HG03442 (cell line): Measurements from ENCODE around the gene ELMOD1.
"Not testable (repeated sequence)": the region's sequence is repeated elsewhere in the genome, so short reads cannot be mapped to it uniquely, and the experiment has no call there.

ENCODE experiments used
- ATAC-seq: cut with Tn5 transposase; IDR thresholded peaks from one replicate; pipeline ENCODE4 v1.9.1; 2021; ENCODE audit warnings: mild to moderate bottlenecking, moderate library complexity; ENCODE audit not compliant: unreplicated experiment

ELMOD1 gene

GRCh38 chr11:107590460-107591377 is at the start of gene ELMOD1:
Gene ELMOD1 (plus strand): TSS chr11:107591147. CDS start chr11:107618190, 27,043 bp downstream.
- ATAC-seq, result peak; percentile 53

DNA sequence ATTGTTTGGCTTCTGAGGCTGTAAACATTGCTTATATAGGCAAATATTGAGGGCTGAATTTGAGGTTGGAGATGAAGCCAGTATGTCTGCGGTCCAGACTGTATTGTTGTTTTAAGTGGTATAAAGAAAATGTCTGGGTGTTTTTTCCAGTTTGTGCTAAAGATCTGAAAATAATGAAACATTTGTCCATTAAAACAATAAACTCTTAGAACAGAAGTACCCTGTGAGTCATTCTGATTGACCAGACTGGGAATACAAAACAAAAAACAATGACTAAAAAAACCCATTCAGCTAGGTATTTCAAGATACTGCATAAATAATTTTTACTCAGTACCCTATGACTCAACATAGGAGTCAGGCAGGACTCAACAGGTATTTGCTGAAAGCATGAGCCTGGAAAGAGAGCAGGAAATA is 45.8 kb upstream of the ELMOD1 start:
- ATAC-seq, result peak; percentile 59

DNA sequence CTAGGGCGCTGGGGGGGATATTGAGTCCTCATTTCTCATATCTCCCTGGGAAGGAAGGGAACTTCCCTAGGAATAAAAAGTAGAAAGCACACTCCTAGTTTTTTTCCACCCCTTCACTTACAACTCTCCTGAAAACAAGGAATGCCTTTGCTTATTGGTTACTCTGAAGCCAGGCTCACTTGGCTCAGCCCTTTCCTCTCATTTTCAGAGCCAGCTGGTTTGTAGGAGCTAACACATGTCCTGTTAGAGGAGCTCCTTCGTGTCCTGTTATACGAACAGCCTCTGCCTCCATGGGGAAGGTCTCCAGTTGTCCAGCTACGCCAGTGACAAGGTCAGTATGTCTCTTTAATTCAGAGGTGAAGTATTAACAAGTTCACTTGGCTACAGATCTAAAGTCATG is 43.0 kb upstream of the ELMOD1 start:
- no peak for ATAC-seq

DNA sequence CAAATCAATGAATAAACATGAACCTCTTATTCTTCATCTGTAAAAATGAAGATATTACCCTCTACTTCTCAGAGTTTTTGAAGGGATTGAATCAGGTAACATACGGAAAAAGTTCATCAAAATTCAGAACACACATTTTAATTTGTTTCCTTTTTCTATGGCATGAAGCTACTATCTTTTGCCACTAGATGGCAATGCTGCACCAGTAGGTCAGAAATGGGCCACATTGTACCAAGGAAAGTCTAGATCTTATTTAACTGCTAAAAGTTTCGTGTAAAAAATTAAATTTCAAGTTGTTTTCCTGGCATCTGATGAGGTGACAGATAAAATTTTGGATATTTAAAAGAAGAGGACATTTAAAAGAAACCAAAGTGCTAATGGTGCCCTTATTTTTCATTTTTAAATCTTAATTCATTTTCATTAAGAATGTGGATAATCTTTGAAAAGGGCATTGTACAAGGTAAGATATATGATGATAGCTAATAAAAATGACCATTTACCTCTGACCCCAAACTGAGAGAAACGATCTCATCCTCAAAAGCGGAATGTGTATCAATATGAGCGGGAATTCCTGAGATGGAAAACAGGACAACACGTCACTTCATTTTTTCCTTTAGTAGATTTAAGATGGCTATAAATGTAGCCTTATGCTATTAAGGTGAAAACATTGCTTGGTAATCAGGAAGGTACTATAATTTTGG is 41.5 kb upstream of the ELMOD1 start:
- peak; percentile 41 for ATAC-seq

DNA sequence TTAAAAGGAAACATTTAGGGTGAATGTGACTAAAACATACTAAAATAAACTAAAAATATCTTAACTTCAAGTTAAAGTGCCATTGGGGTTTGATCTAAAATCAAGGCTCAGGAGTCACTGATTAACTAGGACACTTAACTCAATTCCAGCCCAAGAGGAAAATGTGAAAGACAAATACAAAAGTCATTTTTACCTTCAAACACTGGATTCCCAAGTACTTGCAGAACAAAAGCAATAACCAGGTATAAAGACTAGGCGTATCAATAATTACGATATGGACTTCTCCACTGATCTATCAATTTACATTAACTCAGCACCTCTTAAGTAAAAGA is 41.0 kb upstream of the ELMOD1 start:
- no peak for ATAC-seq

DNA sequence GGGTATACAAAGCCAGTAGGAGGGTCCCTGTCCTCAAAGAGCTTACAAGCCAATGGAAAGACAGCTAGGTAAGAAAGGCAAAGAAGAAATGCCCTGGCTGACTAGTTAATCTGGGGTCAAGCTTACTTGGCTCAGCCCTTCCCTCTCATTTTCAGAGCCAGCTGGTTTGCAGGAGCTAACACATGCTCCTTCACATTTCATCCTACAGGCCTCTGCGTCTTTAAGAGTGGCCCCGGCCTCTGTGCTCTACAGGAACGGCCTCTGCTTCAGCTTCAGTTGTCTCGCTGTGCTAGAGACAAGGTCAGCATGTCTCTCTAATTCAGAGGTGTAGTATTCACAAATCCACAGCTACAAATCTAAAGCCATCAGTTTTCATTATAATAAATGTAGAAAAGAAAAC is 40.6 kb upstream of the ELMOD1 start:
- ATAC-seq, result no peak

DNA sequence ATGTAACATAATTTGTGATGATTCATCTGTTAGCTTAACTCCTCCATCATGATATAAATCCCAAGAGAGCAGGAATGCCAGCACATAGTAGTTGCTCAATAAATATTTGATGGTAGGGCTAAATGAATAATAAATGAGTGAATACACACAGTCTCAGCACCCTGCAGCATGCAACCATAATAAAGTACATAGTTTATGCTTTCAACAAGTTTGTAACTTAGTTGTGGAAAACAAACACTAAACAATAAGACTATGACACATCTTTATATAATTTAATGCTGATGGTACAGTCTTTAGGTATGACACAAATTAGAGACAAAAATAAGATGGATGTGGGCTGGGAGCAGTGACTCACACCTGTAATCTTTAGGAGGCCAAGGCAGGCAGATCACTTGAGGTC is 29.3 kb upstream of the ELMOD1 start:
- ATAC-seq, result no peak

- no peak for ATAC-seq
Observed at GRCh38 chr11:107562647-107563208, 28.2 kb upstream of the ELMOD1 start.

GRCh38 chr11:107563702-107564101 is 27.2 kb upstream of the ELMOD1 start:
- ATAC-seq, result peak; percentile 28

DNA sequence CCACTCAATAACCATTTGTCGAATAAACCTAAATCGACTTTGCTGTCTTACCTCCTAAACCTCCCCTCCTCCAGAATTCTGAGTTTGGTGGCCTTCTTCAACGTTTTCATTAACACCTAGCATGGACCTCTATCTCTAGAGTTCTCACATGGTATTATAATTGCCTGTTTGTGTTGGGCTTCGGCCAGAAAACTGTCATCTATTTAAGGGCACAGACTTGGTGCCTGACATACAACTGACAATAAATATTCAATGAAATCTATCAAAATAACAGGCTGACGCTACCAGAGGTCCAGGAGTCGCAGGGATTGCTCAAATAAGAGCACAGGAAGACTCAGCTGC is 26.1 kb upstream of the ELMOD1 start:
- ATAC-seq, result peak; percentile 7

GRCh38 chr11:107565219-107565937 is 25.6 kb upstream of the ELMOD1 start, which contains the start of gene ALKBH8:
Gene ALKBH8 (minus strand): TSS chr11:107565735. CDS start chr11:107560893, 4,842 bp downstream.
- ATAC-seq, result peak; percentile 83

DNA sequence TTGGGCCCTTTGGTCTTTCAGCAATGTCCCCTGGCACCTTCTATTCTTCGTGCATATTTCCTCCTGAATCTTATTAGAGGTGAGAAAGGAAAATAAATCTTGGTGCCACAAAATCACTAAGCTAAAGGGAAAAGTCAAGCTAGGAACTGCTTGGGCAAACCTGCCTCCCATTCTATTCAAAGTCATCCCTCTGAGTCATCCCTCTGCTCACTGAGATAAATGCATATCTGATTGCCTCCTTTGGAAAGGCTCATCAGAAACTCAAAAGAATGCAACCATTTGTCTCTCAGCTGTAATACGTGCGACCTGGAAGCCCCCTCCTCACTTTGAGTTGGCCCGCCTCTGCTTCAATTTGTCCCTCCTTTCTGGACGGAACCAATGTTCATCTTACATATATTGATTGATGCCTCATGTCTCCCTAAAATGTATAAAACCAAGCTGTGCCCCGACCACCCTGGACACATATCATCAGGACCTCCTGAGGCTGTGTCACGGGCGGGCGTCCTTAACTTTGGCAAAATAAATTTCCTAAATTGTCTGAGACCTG is 24.9 kb upstream of the ELMOD1 start:
- ATAC-seq, result not testable (repeated sequence)

- ATAC-seq, result no peak
Observed at GRCh38 chr11:107566569-107566968, 24.4 kb upstream of the ELMOD1 start.

GRCh38 chr11:107567739-107568335 is 23.1 kb upstream of the ELMOD1 start:
- ATAC-seq, result no peak

DNA sequence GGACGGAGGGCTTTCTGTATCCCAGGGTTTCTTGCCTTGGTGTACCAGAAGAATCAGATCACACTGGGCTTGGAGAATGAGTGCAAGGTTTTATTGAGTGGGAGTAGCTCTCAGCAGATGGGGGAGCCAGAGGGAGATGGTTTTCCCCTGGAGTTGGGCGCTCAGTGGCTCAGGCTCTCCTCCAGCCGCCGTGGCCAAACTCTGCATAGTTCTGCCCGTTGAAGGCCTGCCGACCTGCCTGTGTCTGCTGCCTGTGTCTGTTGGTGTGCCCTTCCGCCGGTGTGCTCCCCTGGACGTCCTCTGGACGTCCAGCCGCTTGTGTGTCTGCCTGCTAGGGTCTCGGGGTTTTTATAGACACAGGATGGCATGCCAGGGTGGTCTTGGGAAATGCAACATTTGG is 20.9 kb upstream of the ELMOD1 start:
- ATAC-seq, result no peak

DNA sequence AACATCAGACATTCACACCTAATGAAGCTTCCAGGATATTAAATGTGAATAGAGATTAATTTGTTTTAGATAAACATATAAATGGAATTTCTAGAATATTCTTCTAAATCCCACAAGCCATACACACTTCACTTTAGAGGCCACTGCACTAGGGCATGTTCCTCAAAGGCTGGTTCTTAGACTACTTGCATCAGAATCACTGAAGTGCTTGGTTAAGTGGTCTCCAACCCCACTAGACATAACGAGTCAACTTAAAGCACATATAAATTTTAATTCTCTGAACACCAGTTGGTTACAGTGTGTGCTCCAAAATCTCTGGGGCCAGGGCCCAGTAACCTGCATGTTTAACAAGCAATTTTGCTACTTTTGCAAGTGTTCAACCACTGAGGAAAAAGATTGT is 17.5 kb upstream of the ELMOD1 start:
- no peak for ATAC-seq

DNA sequence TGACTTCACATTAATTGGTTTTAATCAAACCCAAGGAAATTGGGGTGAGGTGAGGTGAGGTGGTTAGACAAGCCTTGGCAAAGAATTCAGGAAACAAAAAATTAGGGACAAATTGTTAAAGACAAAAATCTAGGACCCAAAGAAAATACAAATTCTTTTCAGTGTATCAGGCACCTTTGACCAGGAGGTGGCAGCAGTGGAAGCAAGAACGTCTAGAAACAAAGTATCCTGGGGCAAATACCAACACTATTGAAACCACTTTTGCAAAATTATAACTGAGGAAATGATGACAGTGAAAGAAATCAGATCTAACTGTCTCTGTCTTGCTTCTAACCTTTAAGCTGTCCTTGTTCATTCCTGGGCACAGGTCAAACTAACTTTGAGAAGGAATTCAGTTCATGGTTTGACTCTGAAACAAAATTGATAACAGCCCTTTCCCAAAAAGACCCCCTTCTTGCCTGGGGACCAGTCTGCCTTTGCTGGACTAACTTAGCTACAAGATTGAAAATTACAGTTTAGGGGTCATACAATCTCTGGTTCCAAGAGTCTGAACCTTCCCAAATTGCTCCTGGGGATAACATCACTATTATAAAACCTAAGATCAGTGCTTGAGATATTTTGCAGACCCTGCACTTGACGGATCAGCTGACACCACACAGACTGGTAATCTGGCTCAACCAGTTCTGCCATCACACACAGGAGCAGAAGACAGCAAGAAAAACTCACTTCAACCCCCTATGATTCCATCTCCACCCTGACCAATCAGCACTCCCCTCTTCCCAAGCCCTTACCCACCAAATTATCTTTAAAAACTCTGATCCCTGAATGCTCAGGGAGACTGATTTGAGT is 14.2 kb upstream of the ELMOD1 start:
- ATAC-seq, result not testable (repeated sequence)

DNA sequence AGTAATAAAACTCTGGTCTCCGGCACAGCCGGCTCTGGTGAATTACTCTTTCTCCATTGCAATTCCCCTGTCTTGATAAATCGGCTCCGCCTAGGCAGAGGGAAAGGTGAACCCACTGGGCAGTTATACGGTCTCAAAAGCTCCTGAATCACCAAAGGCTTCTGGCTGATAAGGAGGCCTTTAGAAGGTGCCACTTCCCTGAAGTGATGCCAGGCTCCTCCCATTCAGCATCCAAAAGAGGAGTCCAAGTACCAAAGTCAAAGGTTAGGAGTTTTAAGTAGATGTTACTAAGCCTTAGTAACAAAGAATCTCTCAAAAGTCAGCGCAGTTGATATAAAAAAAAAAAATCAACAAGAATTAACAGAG is 13.6 kb upstream of the ELMOD1 start:
- no peak for ATAC-seq

GRCh38 chr11:107579169-107579568 is 11.8 kb upstream of the ELMOD1 start:
- not testable (repeated sequence) for ATAC-seq

DNA sequence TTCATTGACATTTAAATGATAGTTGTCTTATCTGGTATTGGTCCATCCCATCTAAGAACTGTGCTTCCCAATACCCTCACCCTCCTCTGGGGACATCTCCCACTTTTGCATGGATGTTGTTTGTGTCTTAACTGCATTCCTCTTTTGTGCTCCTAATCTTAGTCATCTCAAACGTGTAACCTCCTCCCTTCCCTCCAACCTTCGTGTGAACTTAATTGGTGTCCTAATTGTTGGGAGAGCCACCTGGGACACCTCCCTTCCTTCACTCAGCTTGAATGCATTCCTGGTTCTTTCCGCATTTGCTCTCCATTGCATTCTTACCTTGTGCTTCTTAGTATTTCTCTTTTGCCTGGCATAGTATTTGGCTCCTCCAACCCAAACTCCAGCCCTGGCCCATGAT is 9.8 kb upstream of the ELMOD1 start:
- ATAC-seq, result no peak
